Transverse colon (tissue), 4 donors: Measurements from ENCODE around the gene RIN3.

Experiments
- POLR2A ChIP-seq: fragments of 450-650 bp; IDR thresholded peaks from one replicate; pipeline ENCODE4 v1.6.1; 2016; ENCODE audit warnings: antibody characterized with exemption, mild to moderate bottlenecking, moderate library complexity
- POLR2AphosphoS5 ChIP-seq, 3 donors: sonication (generic); formaldehyde crosslinking; IDR thresholded peaks; one replicate each; pipeline ENCODE4 v1.6.1; 2016; ENCODE audit warnings: antibody characterized with exemption in 3 of 3
- TF ChIP-seq, protein P1 (sequence below), 5 experiments: fragments of 200-600 bp in 3 of 5; fragments of 450-650 bp in 2 of 5; sonication (generic) in 3 of 5; IDR thresholded peaks; 1 replicate in 2 of 5; 2 replicates in 3 of 5; pipeline ENCODE4 v1.5.1; 2016 to 2017; ENCODE audit warnings: antibody characterized with exemption in 5 of 5, inconsistent platforms in 3 of 5, mild to moderate bottlenecking in 2 of 5, moderate library complexity in 1 of 5

DNA sequence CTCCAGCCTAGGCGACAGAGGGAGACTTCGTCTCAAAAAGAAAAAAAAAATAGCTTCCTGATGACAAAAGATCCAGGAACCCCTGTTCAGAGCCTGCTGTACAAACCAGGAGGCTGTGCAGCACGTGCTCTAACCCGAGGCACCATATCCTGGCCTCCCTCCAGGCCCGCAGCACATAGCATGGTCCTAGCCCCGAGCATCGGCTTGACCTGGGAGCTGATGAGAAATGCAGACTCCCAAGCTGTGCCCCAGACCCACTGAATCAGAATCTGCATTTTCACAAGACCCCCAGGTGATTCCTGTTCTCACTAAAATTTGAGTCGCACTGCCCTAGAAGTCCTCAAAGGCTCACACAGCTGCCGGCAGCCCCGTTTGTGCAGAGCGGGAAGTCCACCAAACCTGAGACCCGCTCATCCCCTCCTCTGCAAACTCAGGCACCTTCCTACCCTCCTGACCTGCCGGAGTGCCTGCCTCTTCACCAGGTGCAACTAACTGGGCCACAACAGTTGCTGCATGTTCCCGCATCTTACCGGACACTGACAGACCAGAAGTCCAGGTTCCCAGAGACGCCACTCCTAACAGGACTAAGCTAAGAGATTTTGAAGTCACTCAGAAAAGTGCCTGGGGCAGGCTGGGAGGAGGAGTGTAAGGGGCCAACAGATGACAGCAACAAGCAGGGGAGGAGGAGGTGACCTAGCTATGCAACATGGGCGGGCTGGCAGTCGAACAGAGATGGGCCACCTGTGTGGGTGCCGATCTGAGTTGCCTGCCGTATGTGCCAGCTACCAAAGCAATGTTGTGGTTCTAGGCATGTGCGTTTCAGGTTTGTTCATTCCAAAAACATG lies 24.0 kb upstream of the RIN3 start:
- no peak for TF ChIP-seq POLR2A
- TF ChIP-seq POLR2AphosphoS5 (IDR thresholded peaks at IDR 0.05) = no peak
- TF ChIP-seq, protein P1, sequence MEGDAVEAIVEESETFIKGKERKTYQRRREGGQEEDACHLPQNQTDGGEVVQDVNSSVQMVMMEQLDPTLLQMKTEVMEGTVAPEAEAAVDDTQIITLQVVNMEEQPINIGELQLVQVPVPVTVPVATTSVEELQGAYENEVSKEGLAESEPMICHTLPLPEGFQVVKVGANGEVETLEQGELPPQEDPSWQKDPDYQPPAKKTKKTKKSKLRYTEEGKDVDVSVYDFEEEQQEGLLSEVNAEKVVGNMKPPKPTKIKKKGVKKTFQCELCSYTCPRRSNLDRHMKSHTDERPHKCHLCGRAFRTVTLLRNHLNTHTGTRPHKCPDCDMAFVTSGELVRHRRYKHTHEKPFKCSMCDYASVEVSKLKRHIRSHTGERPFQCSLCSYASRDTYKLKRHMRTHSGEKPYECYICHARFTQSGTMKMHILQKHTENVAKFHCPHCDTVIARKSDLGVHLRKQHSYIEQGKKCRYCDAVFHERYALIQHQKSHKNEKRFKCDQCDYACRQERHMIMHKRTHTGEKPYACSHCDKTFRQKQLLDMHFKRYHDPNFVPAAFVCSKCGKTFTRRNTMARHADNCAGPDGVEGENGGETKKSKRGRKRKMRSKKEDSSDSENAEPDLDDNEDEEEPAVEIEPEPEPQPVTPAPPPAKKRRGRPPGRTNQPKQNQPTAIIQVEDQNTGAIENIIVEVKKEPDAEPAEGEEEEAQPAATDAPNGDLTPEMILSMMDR (IDR thresholded peaks at IDR 0.05) = no peak
